ENCODE data around the gene NUDT1.

Gene NUDT1

DNA sequence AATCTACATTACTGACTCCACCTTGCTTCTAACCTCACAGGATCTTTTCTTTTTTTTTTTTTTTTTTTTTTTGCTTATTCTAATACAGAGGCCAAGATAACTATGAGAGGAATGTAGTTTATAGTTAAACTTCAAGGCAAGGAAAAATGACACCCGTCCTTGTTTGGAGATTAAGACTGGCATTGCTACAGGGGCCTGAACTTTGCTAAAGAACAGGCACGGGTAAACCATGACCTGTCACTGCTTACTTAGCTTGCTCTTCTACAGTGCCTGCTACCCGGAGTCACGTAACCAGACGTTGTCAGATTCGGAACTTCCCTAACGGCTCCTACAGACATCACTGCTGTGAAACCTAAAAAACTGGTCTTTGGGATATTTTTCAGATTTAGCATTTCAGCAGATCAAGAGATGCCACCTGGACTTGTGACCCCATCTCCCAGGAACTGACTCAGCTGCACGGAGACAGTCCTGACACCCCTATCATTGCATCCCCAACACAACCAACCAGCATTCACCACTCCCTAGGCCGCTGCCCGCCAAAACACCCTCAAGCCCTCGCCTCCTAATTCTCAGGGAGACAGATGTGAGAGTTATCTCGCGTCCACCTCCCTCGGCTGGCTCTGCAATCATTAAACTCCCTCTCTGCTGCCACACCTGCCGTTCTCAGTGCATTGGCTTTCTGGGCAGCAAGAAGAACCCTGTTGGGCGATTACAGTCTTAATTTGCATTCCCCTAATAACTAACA, 36.8 kb upstream of the NUDT1 start:
- no peak for DNase-seq

DNA sequence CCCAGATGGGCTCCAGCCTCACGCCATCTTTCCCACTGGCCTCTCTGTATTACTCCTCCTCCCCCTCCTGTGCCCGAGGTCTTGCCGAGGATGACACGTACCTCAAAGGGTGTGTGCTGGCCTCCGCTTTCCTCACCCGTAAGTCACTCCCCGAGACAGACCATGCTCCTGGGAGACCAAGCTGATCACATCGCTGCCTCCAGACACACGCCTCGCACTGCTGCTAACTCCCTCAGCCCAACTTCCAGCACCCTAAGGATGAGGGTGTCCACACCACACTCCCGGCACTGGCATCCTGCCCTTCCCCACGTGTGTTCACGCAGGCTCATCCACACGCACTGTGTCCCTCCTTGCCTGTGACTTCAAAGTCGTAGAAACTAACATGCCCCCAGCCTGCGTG, 33.3 kb upstream of the NUDT1 start:
- DNase-seq = no peak

DNA sequence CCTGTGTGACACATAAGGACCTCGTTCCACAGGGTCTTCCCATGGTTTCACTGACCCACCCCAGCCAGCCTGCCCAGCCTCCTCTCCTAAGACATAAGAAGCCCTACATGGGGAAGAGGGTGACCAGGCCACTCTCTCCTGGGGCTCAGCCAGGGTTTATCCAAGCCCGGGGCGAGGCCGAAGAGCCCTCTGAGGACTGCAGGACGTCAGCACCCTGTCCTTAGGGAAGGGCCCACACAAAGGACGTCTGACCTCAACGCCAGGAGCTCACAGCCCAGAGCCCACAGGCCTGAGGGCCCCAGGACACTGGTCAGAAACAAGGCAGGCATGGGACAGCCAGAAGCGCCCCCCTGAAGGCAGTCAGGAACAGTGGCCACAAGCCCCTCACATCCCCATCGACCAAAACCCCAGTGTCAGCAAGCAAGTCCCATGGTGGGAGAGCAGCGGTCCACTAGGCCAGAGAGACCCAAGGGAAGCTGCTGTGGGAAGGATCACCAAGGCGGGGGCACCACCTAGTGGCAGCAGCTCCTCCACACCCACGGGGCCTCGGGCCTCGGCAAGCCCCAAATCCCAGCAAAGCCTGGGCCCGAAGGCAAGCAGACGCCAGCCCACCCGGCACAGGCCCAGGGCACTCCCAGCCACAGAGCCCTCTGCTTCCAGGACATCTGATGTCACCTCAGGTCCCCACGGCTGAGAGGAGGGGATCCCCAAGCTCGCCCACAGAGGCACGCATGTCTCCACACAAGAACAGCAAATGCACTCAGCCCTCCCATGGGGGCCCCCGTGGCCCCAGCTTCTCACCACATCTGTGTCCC, 32.7 kb upstream of the NUDT1 start:
- peak; percentile 17 for DNase-seq

DNA sequence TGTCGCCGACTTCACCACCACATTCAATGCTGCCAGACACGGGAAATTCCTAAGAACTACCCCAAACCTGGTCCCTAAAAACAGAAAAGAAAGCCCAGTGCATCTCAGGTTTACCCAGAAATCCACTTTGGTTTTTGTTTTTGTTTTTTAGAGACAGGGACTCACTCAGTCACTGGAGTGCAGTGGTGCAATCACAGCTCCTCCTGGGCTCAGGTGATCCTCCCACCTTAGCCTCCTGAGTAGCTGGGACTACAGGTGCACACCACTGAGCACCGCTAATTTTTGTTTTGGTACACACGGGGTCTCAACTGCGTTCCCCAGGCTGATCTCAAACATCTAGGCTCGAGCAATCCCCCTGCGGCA, 32.1 kb upstream of the NUDT1 start:
- DNase-seq = no peak

DNA sequence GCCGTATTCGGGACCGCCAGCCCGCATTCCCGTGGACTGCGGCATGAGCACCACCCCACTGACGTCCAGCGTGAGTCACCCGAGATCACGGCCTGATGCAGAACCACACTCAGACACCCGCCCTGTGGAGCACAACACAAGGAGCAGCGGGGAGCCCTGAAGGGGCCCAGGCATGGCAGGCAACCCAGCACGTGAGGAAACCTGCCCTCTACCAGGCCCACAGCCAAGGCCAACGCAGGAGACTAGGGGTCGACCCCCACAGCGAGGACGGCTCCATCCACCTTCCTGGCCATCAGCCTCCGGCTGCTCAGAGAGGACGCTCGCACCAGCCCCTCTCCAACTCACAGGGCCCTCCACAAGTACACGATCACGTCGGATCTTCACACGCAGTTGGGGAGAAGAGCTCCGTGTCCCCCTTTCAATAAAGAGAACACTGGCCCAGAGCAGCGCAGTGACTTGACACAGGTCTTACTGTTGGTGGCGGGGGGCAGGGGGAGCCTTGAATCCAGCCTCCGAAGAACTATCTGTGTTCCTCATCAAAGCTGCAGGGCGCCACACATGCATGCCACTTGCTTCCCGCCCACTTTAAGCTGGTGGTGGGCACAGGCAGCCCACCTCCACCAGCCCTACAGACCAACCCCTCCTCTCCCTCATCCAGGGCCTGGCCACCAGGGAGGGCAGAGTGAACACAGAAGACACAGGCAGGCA, 31.3 kb upstream of the NUDT1 start:
- DNase-seq = no peak

DNA sequence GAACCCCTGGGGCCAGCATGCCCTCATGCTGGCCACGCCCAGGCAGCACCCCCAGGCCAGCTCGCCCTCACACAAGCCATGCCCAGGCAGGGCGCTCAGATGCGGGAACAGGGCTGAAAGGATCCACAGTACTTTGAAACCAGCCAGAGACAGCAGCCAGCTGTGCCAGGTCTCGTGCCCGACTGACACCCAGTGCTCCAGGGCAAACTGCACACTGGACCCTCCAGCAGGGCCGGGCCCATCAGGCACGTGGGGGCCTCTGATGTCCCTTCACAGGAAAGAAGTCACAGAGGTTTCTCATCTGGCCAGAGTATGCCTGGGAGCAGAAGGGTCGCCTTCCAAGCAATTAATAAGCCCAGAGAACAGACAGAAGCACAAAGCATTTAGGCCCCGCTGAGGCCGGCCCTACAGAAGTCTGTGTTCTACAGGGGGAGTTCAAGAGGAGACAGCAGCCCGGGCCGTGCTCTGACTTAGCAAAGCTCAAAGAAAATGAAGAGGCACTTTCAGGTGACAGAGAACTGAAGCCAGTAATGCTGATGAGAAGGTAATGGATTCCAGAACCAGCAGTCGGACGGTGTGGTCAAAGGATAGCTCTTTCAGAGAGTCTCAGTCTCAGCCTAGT, 30.7 kb upstream of the NUDT1 start:
- no peak for DNase-seq

DNA sequence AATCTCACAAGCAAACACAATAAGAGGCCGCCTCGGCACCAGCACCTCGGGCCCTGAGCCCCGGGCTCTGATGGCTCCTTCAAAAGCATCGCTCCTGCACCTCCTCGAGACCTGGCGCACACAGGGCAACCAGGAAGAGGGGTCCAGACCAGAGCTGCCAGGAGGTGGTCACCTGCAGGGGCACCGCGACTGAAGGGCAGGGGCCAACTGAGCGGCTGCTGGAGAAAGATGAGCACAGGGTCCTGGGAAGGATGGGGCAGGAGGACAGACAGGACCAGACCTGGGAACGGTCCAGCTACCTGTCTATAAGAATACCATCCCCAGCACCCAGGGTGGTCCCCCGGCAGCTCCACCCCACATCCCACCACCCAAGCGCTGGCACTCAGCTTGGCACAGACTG, 30.1 kb upstream of the NUDT1 start:
- DNase-seq = no peak

DNA sequence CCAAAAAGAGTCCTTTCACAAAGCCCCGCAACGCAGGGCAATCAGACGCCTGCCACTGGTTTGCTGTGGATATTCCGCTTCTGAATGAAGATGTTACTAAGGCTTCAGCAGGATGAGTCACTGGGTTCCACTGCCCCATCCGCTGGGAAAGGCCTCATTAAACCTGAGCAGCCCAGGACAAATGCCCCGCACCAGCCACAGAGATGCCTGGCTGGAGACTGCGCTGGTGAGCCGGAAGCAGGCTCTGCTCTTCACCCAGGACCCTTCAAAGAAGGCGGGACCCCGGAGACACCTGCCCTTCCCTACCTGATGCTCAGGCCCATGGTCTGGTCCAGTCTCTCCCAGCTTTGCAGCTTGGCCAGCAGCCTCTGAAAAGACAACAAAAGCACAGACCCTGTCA, 29.1 kb upstream of the NUDT1 start:
- DNase-seq = no peak

DNA sequence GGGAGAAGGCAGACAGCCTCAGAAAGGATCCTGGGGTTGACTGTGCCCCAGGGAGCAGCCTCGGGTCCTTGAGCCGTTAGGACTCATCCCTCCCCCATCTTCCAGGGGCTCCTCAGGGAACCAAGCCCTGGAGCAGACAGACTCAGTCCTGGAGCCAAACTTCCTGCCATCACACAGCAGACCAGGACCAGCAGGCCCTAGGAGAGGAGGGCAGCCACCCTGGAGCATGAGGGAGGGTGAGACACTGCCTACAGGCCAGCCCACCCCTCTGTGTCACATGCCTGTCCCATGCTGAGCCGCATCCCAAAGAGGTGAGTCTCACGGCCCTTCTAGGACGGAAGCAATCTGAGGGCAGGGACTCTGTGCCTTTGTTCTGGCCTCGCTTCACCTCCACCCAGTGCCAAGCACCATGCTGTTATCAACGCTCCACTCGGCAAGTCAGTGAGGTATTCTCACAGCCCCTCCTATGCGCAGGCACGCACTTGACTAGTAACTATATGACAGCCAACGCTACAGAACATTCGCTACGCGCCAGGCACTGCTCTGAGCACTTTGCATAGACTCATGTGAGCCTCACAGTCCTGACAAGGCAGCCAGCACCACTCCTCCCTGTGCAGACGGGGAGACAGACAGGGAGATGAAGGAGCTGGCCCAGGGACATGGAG, 28.3 kb upstream of the NUDT1 start:
- DNase-seq = no peak

DNA sequence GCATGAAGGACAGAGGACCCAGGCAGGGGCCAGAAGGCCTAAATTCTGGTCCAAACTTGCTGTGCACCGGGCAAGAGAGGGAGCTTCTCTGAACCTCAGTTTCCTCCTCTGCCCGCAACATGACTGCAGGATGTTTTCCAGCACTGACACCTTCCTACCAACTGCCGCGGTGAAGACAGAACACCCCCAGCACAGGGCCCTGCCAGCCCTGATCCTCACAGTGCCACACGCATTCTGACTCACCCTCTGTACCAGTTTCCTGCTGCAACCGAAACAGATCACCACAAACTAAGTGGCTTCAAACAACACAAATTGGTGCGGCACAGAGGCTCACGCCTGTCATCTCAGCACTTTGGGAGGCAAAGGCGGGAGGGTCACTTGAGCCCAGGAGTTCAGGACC, 27.4 kb upstream of the NUDT1 start:
- no peak for DNase-seq

DNA sequence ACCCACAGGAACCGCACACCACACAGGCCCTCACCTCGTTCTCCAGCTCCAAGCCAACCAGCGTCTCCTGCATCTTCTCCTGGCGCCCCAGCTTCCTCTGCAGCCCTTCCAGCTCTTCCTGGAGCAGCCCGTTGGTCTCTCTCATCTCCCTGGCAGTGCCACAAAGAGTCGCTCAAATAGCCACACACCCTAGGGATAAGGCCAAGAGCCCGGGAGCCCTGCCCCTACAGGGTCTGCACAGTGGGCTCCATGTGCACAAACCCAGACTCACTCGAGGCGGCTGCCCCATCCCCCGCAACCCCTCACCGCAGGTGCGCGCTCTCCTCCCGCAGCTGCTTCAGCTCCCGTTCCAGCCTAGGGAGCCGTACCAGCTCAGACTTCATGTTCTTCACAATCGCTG, 26.2 kb upstream of the NUDT1 start:
- DNase-seq = no peak

DNA sequence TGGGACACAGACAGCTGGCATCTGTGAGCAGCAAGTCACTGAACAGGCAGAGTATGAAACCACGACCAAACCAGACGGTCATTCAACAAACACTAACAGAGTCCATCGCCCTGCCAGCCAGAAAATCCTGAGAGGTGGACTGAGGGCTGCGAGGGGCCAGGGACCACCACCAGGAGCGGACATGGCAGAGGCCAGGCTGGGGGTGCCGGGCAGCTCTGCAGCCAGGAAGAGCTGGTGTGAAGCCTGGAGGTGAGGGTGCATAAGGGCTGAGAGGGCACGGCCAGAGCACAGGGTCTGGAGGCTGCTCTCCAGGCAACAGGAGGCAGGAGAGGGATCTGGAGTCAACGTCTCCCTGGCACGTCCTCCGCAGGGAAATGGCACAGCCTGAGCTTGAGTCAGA, 24.8 kb upstream of the NUDT1 start:
- no peak for DNase-seq

DNA sequence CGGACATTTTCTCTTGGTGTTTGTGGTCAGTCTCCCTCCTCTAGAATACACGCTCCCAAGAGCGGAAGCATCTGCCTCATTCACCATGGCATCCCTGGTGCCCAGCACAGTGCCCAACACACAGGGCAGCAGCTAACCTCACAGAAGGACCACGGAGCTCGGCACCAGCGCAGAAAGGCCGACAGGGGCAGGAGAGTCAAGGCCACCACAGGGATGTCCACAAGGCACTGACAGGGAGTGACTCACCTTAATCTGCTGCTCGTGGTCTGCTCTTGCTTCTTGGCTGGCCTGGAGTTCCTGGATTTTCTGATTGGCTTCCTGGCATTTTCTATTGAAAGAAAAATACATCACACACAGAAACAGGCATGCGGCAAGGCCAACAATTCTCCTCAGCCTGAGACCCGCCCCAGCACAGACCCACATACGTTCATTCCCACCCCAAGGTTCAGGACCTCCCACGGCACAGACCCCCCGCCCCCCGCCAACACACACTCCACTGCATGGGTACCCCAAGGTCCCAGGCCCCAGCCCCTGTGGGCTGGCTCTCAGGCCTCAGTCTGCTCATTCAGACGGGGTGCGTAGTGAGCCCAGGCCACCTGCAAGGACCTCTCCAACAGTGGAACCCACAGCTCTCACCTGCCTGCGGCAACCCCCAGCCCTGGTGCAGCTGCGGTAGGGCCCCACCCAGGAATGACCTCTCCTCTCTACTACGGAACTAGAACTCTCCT, 24.1 kb upstream of the NUDT1 start:
- no peak for DNase-seq

DNA sequence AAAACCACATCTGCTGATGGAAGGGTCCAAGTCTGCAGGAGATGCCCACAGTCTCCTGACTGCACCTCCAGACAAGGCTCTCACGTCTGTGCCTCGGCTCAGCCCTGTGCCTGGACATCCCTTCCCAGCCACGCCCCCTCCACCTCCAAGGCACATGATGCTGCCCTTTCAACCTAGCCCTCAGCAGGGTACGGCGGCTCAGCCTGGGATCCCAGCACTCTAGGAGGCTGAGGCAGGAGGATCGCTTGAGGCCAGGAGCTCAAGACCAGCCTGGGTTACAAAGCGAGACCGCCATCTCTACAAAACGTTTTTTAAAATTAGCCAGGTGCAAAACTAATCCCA, 23.6 kb upstream of the NUDT1 start:
- no peak for DNase-seq

DNA sequence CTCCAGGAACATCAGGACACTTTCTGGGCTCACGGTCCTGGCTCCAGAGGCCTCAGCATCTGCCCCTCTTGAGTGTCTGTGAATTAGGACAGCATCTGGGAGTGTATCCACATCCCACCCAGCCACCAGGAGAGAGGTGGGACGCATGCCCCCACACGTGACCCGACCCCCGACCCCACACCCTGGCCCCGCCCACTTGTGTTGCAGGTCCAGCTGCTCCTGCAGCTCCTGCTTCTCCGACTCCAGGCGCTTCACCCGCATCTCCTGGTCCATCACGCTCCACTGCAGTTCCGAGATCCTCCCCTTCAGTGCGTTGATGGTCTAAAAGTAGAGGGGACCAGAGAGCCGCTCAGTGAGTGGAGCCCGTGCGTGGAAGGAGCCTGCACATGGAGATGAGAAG, 22.9 kb upstream of the NUDT1 start:
- no peak for DNase-seq

DNA sequence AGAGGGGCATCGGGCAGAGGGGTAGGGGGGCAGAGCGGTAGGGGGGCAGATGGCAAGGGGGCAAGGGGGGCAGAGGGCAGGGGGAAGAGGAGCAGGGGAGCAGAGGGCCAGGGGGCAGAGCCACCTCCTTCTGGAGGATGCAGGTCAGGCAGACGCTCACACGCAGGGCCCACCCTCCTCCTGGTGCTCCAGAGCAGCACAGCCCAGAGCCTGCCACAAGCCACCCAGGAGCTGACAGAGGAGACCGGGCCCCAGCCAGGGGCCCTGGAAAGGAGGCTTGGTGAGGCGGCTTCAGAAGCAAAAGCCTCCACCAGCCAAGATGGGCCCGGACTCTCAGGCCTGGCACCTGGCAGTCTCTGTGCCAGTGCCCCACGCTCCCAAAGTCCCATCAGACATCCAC, 22.4 kb upstream of the NUDT1 start:
- no peak for DNase-seq

DNA sequence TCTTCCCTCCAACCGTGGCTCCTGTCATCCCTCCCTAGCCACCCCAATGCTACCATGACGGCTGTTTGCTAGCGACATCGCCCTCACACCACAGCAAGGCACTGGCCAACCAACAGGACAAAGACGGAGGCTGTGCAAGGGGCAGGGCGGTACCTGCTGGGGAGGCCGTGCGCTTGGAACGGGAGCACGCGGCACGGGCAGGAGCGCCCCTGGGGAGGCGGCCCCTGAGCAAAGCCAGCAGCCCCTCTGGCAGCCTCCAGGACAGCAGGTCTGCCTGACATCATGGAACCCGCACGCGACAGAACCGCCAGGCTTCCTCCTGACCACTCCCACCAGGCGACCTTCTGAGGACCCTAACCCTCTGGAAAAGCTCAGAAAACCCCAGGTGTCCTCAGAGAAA, 22.0 kb upstream of the NUDT1 start:
- DNase-seq = no peak

DNA sequence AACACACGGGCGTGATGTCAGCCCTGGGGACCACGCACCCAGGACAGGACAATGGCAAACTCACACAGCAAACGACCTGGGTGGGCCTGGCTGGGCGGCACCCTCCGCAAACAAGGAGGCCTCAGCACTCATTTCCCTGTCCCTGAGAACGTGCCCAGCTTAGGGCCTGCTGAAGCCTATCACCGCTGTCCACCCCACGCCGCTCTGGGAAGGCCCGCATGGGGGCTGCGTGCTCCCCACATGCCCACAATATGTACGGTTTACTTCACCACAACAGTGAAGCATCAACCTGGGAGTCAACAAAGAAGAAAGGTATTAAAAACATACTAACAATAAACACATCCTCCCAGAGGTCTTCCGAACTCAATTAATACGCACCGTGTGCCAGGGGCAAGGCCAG, 21.5 kb upstream of the NUDT1 start:
- DNase-seq = no peak

DNA sequence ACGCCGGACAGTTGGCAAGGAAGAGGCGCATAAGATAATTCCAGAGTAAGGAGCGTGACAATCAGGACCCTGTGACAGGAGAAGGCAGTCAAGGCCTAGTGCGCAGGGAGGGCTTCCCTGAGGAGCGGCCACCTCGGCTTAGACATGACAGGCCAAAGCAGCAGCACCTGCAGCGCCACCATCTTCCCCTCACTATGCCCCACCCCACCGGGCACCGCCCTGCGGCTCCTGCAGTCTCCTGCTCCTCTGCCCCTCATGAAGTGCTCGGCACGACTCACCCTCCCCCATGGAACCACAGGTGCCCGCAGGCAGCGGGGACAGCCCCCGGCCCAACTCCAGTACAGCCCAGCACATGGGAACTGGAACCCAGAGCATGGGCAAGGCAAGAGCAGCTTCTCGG, 21.1 kb upstream of the NUDT1 start:
- DNase-seq = no peak

DNA sequence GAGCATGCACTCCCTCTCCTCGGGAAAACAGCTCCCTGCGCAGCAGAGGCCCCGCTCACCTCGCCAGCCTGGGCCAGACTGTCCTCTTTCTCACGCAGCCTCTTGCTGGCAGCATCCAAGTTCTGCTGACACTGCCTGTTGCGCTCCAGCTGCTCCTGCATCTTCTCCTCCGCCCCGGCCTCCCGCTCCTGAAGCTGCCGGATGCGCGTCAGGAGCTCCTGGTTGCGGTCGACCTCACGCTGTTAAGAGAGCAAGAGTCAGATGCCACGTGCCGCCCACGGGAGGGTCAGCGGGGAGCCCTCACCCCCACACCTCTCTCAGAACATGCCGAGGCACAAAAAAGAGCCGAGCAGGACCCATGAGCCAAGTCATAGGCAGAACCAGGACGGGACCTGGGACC, 19.5 kb upstream of the NUDT1 start:
- no peak for DNase-seq

DNA sequence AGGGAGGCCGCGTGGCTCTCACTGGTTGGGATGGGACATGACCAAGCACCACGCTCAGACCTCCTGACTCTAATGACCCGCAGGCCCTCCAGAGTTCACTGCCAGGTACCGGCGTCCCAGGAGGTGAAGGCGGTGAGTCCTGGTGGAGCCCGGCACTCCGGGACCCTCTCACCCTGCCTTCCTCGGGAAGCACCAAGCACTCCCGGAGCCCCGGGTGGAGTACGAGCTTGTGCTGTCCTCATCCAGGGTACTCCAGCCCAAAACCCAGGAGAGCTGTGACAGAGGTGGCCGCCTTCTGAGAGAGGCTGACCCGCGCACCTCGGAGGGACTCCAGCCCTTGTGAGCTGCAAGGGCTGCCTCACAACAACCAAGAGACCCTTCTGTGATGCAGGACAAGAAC, 18.7 kb upstream of the NUDT1 start:
- no peak for DNase-seq

DNA sequence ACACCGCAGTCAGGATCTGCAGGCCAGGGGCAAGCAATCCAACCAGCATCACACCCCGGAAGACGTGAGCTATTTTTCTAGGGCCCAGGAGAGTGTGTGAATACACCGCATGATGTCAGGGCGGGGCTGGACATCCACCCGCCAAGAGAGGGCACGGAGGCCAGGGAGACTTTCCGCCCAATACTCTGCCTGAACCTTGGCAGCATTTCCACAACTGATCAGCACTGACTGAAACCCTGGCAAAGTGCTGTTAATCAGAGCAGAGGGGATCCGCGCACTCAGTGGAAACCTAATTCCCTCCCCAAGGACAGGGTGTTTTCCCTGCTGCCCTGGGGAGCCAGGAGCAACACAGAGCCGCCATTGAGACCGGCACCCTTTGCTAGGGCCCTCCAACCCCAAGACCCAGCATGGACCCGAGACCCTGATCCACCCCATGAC, 17.5 kb upstream of the NUDT1 start:
- no peak for DNase-seq

DNA sequence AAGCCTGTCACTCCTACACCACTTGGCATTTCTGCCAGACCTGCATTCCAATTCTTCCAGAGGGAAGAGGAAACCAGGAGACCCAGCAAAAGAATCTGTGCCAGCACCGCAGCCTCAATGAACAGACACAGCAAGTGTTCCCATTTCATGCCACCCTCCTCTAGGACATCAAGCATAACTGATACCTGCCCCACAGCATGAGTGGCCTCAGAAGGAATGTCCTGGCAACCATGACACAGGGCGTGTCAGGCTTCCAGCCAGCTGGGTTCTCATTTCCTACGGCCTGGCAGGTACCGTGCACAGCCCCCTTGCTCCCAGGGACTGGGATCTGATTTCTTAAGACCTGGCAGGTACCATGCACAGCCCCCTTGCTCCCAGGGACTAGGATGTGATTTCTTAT, 17.1 kb upstream of the NUDT1 start:
- DNase-seq = no peak
